Naive thymus-derived CD4-positive, alpha-beta T cell (primary cell): ENCODE results near the gene HLCS. TPM values are rescaled to one million over a fixed set of nuclear protein-coding genes. Genes with fewer than 3 reads are reported as not detected.

Experiments
- ATAC-seq: fragments of 150-1000 bp; cut with Tn5 transposase; 2 replicates; pipeline ENCODE4 v1.10.0; 2021; ENCODE audit warnings: mild to moderate bottlenecking, moderate library complexity
- CTCF ChIA-PET: fragments of 350-600 bp; sonication (Branson Sonifier 250); formaldehyde crosslinking; loops from one replicate; lab custom pipeline; 2021; ENCODE audit warnings: antibody characterized with exemption; lab: Charles Lee
- POLR2A ChIA-PET: fragments of 350-600 bp; sonication (Branson Sonifier 250); formaldehyde crosslinking; loops from one replicate; lab custom pipeline; 2021; ENCODE audit warnings: antibody characterized with exemption, inconsistent platforms; lab: Charles Lee
- DNase-seq, 9 donors: peaks; one replicate each; pipeline versions ENCODE4 v3.0.0 to v3.0.0-alpha.2; 2020 to 2022; ENCODE audit warnings: mixed read lengths in 1 of 9
- H3K27ac ChIP-seq: one replicate; pipeline ENCODE4 v1.7.0; 2013; ENCODE audit warnings: mild to moderate bottlenecking, low read depth, low read length, moderate library complexity
- H3K27me3 ChIP-seq, 2 donors: one replicate each; pipeline ENCODE4 v1.7.0; 2013; ENCODE audit warnings: low read length in 2 of 2, mild to moderate bottlenecking in 2 of 2, moderate library complexity in 2 of 2; ENCODE audit not compliant: control insufficient read depth in 2 of 2, insufficient read depth in 2 of 2
- H3K36me3 ChIP-seq, 3 experiments: 1 replicate in 2 of 3; 2 replicates in 1 of 3; pipeline ENCODE4 v1.7.0; 2013; ENCODE audit warnings: low read length in 3 of 3, mild to moderate bottlenecking in 3 of 3, moderate library complexity in 1 of 3; ENCODE audit not compliant: insufficient read depth in 3 of 3, control insufficient read depth in 2 of 3
- H3K4me1 ChIP-seq, 2 donors: one replicate each; pipeline ENCODE4 v1.7.0; 2013; ENCODE audit warnings: low read length in 2 of 2, mild to moderate bottlenecking in 2 of 2, moderate library complexity in 1 of 2; ENCODE audit not compliant: control insufficient read depth in 2 of 2, insufficient read depth in 2 of 2
- H3K4me3 ChIP-seq: 2 replicates; pipeline ENCODE4 v1.7.0; 2013; ENCODE audit warnings: mild to moderate bottlenecking, low read length
- H3K9me3 ChIP-seq, 3 experiments: 1 replicate in 2 of 3; 2 replicates in 1 of 3; pipeline ENCODE4 v1.7.0; 2013; ENCODE audit warnings: low read length in 3 of 3; ENCODE audit not compliant: control insufficient read depth in 2 of 3
- H3K27ac Mint-ChIP-seq, 9 donors: one replicate each; pipeline ENCODE4 v1.8.0; 2020 to 2022; ENCODE audit warnings: mixed read lengths in 9 of 9, mild to moderate bottlenecking in 8 of 9, moderate library complexity in 5 of 9, inconsistent platforms in 2 of 9
- H3K27me3 Mint-ChIP-seq, 5 donors: one replicate each; pipeline ENCODE4 v1.8.0; 2021 to 2022; ENCODE audit warnings: mixed read lengths in 5 of 5, mild to moderate bottlenecking in 1 of 5
- H3K36me3 Mint-ChIP-seq, 5 donors: one replicate each; pipeline ENCODE4 v1.8.0; 2020 to 2022; ENCODE audit warnings: mixed read lengths in 5 of 5, mild to moderate bottlenecking in 3 of 5, inconsistent platforms in 1 of 5
- H3K4me1 Mint-ChIP-seq, 7 donors: one replicate each; pipeline ENCODE4 v1.8.0; 2020 to 2022; ENCODE audit warnings: mixed read lengths in 7 of 7, mild to moderate bottlenecking in 3 of 7, inconsistent platforms in 1 of 7
- H3K4me3 Mint-ChIP-seq, 10 donors: one replicate each; pipeline ENCODE4 v1.8.0; 2020 to 2022; ENCODE audit warnings: mild to moderate bottlenecking in 10 of 10, mixed read lengths in 10 of 10, moderate library complexity in 6 of 10, inconsistent platforms in 2 of 10
- H3K9me3 Mint-ChIP-seq, 11 donors: one replicate each; pipeline ENCODE4 v1.8.0; 2020 to 2022; ENCODE audit warnings: mixed read lengths in 11 of 11, mild to moderate bottlenecking in 4 of 11, inconsistent platforms in 1 of 11, moderate library complexity in 1 of 11
- intact Hi-C, 2 donors: fragments of 100-400 bp; cut with micrococcal nuclease; formaldehyde crosslinking; loops; one replicate each; pipeline ENCODE4 v1.15.1; 2023
- polyA plus RNA-seq, 2 donors: library from polyadenylated mRNA; unstranded; fragments of 300-500 nt; fragmentation: Illumina TruSeq; gene quantifications; one replicate each; pipeline ENCODE4 v1.2.3, GENCODE V29; 2021
- total RNA-seq, 6 experiments: library from RNA in 5 of 6; stranded (reverse) in 5 of 6; gene quantifications; 1 replicate in 5 of 6; 2 replicates in 1 of 6; pipeline ENCODE4 v1.2.3 and lab custom pipeline; 2021 to 2026

HLCS gene
- total and polyA plus RNA-seq, 7 experiments from 2014 or later: 7.0 to 19.3 (median 9.0) TPM

DNA sequence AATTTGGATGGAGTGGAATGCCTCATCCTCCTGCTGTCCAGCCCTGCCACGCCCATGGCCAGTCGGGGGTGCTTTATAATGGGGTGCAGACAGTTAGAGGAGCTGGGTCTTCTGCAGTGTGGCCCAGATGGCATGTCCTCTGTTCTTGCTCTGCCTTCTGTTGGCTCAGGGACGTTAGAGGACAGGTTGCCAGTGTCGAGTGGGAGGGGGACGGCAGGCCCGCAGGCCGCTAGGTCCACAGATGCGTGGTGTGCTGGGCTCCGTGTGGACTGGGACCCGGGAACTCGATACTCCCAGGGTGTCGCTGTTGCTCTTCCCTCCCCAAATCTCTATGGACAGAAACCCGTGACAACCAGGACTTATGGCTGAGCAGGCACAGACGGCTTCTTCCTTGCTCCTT lies 234.3 kb downstream of the HLCS start:
- POLR2A ChIA-PET: no interaction called here
- Histone ChIP-seq H3K36me3 (no peaks in the 10 kb centered on the region), H3K27me3 (no peaks in the 10 kb centered on the region), H3K4me1 (no peaks in the 10 kb centered on the region), H3K4me3 (no peak overlapping the region), H3K27ac (no peak overlapping the region), H3K9me3 (no peaks in the 10 kb centered on the region)
- H3K36me3 Mint-ChIP-seq: peaks cover 0 to 3% (median 0%) of the 10 kb centered on the region in 5 donors
- H3K9me3 Mint-ChIP-seq: peaks cover 0 to 6% (median 0%) of the 10 kb centered on the region in 11 donors
- peaks cover 0 to 50% (median 26%) of the 10 kb centered on the region in 5 donors for H3K27me3 Mint-ChIP-seq
- ATAC-seq (no peak), DNase-seq (no peak)
- no peak overlapping the region for H3K4me3 Mint-ChIP-seq
- CTCF ChIA-PET: no interaction called here
- no peaks in the 10 kb centered on the region for H3K4me1 Mint-ChIP-seq
- no peak overlapping the region for H3K27ac Mint-ChIP-seq
- intact Hi-C loops: no loop called here

DNA sequence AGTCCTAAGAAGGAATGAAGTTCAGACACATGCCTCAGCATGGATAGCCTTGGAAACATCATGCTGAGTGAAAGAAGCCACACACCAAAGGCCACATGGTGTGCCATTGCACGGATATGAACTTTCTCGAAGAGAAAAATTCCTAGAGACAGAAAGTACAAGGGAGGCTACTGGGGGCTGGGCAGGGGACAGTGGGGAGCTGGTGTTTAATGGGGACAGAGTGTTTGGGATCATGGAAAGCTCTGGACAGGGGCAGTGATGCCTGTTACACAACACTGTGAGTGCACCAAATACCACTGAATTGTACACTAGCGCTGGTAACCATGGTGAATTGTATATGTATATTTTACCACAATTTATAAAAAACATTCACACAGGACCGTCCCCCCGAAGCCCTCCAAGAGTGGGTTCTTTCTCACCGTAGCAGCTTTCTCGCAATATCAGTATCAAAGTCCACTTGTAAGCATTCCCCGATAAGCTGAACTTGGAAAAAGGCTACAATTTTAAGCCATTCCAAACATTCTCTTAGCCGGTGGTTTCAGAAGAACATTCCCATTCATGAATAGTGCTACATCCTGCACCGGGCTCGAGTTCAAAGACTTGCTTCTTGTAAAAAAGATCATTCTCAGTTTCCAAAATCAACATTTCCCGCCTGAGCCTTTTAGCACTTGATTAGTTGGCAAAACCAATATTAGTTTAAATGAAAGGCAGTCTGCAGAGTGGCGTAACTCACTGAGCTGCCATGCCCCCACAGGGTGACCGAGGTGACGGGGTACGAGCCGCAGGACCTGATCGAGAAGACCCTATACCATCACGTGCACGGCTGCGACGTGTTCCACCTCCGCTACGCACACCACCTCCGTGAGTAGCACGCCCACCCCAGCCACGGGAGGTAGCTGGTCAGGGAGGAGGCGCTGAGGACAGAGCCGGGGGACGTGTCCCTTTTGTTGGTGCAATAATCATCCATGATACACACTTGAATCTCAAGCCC lies 235.9 kb downstream of the HLCS start:
- intact Hi-C loops: no loop called here
- Mint-ChIP-seq H3K4me3 (no peak overlapping the region), H3K4me1 (no peaks in the 10 kb centered on the region), H3K27ac (no peak overlapping the region), H3K9me3 (peaks cover 0 to 6% (median 0%) of the 10 kb centered on the region in 11 donors), H3K27me3 (peaks cover 0 to 33% (median 24%) of the 10 kb centered on the region in 5 donors), H3K36me3 (peaks cover 0 to 3% (median 0%) of the 10 kb centered on the region in 5 donors)
- Histone ChIP-seq H3K4me3 (no peak overlapping the region), H3K36me3 (no peaks in the 10 kb centered on the region), H3K27me3 (no peaks in the 10 kb centered on the region), H3K27ac (no peak overlapping the region), H3K9me3 (no peaks in the 10 kb centered on the region), H3K4me1 (no peaks in the 10 kb centered on the region)
- ChIA-PET POLR2A (no interaction called here), CTCF (interaction anchor here (0.6 kb wide), 1 partner anchor 1052 kb away, joined by 3 read pairs; no protein-coding TSS in a partner anchor)
- DNase-seq (no peak), ATAC-seq (no peak)

DNA sequence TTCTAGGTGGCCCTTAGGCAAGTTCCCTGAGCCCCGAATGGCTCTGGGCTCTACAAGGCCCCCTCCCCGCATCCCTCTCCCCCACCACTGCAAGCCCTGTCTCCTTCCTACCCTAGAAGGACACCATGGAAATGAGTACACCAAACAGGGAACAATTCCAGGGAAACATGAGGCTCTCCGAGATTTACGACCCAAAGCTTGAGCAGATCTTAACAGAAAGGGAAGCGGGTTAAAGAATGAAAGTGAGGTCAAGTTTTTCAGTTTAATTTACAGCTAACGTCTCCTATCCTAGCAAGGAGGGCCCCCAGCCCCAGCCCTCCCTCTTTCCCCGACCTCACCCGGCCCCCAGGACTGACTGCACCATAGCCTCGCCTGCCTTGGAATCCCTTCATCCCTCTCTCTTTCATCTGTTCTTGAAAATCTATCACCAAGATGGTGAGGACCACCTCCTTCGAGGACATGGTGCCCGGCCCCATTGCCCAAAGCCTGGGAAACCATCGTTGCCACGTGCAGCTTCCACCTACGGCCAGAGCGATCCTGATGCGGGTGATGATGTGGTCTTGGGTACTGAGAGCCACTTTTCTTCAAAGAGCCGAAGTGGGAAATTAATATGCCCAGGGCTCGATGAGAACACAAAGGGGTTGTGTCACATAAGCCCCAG lies 237.0 kb downstream of the HLCS start:
- Histone ChIP-seq H3K27ac (no peak overlapping the region), H3K9me3 (no peaks in the 10 kb centered on the region), H3K27me3 (no peaks in the 10 kb centered on the region), H3K4me3 (no peak overlapping the region), H3K36me3 (no peaks in the 10 kb centered on the region), H3K4me1 (no peaks in the 10 kb centered on the region)
- intact Hi-C loops: no loop called here
- Mint-ChIP-seq H3K36me3 (no peaks in the 10 kb centered on the region), H3K9me3 (peaks cover 0 to under 1% (median 0%) of the 10 kb centered on the region in 11 donors), H3K4me1 (no peaks in the 10 kb centered on the region), H3K27ac (no peak overlapping the region), H3K27me3 (peaks cover 0 to 30% (median 20%) of the 10 kb centered on the region in 5 donors), H3K4me3 (no peak overlapping the region)
- CTCF ChIA-PET: no interaction called here
- no peak for ATAC-seq
- no peak for DNase-seq
- POLR2A ChIA-PET: no interaction called here

DNA sequence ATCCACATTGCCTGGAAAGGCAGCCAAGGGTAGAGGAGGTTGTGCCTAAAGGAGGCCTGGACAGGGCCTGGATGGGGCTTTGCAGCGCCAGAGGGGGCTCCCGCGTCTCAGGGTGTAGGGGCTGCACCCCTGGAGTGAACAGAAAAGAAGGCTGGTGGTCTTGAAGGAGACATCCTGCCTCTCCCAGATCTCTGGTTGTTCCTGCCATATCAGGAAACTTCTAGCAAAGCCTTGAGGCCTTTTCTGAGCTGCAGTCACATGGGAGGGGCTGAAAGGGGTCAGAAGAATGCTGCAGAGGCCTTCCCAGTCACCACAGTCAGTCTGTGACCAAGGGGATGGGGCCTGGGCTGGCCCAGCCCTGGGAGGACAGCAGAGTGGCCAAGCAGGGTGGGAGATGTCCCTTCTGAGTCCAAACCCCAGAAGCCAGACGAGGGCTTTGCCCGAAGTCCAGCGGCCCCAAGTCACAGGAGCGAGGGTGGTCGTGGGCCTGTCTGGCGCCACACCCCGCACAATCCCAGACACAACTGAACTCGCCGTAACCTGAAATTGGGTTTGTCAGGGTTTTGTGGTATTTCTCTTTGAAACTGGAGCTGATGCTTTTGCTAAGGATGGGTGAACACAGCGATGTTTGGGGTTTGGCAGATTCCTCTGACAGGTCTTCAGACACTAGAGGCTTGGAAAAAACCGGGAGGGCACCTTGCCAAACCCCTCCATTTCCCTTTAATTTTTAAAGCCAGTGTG lies 237.9 kb downstream of the HLCS start:
- CTCF ChIA-PET: no interaction called here
- Histone ChIP-seq H3K4me1 (no peaks in the 10 kb centered on the region), H3K27ac (no peak overlapping the region), H3K4me3 (no peak overlapping the region), H3K9me3 (no peaks in the 10 kb centered on the region), H3K27me3 (no peaks in the 10 kb centered on the region), H3K36me3 (no peaks in the 10 kb centered on the region)
- peaks cover 0 to 30% (median 19%) of the 10 kb centered on the region in 5 donors for H3K27me3 Mint-ChIP-seq
- POLR2A ChIA-PET: no interaction called here
- DNase-seq (no peak), ATAC-seq (no peak)
- H3K4me3 Mint-ChIP-seq: no peak overlapping the region
- no peaks in the 10 kb centered on the region for H3K36me3 Mint-ChIP-seq
- no peaks in the 10 kb centered on the region for H3K9me3 Mint-ChIP-seq
- no peak overlapping the region for H3K27ac Mint-ChIP-seq
- intact Hi-C loops: no loop called here
- H3K4me1 Mint-ChIP-seq: no peaks in the 10 kb centered on the region

DNA sequence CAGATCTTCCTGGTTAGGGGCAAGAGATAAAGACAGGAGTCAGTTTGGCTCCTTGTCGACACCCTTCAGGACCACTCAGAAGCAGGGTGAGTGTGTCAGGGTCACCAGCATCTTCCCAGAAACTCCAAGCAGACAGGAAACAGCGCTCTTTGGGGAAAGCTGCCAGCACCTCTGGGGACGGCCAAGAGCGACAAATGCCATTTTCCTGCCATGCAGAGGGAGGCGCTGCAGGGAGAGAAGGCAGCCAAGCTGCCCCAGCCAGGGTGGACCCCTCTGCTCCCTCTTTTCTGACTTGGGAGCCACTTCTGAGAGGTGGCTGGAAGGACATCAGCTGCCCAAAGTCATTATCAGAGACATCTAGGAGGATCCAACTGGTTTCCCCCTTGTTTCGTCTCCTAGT lies 238.6 kb downstream of the HLCS start:
- Histone ChIP-seq H3K4me3 (no peak overlapping the region), H3K27me3 (no peaks in the 10 kb centered on the region), H3K9me3 (no peaks in the 10 kb centered on the region), H3K27ac (no peak overlapping the region), H3K36me3 (no peaks in the 10 kb centered on the region), H3K4me1 (no peaks in the 10 kb centered on the region)
- ChIA-PET CTCF (no interaction called here), POLR2A (no interaction called here)
- DNase-seq (no peak), ATAC-seq (no peak)
- intact Hi-C loops: no loop called here
- H3K4me3 Mint-ChIP-seq: no peak overlapping the region
- no peak overlapping the region for H3K27ac Mint-ChIP-seq
- no peaks in the 10 kb centered on the region for H3K4me1 Mint-ChIP-seq
- H3K36me3 Mint-ChIP-seq: no peaks in the 10 kb centered on the region
- peaks cover 0 to 29% (median 20%) of the 10 kb centered on the region in 5 donors for H3K27me3 Mint-ChIP-seq
- no peaks in the 10 kb centered on the region for H3K9me3 Mint-ChIP-seq

DNA sequence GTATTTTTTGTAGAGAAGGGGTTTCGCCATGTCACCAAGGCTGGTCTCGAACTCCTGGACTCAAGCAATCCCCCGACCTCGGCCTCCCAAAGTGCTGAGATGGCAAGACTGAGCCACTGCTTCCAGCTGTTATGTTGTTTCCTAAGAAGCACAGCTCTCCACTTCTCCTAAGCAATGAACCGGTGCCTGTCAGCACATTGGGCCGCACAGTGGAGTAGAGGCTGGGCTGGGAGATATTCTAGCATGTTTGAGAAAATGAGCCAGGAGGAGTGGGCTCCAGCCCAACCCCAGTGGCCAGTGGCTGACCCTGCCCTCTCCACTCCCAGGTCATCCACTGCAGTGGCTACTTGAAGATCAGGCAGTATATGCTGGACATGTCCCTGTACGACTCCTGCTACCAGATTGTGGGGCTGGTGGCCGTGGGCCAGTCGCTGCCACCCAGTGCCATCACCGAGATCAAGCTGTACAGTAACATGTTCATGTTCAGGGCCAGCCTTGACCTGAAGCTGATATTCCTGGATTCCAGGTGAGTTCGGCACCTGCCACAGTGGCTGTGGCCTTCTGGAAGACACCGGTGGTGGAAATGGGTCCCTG lies 240.6 kb downstream of the HLCS start:
- H3K27me3 ChIP-seq: no peaks in the 10 kb centered on the region
- DNase-seq: no peak
- ChIA-PET POLR2A (no interaction called here), CTCF (no interaction called here)
- no peaks in the 10 kb centered on the region for H3K9me3 Mint-ChIP-seq
- H3K27ac ChIP-seq: no peak overlapping the region
- intact Hi-C loops: no loop called here
- H3K9me3 ChIP-seq: no peaks in the 10 kb centered on the region
- H3K4me1 ChIP-seq: no peaks in the 10 kb centered on the region
- H3K4me3 Mint-ChIP-seq: no peak overlapping the region
- no peaks in the 10 kb centered on the region for H3K4me1 Mint-ChIP-seq
- ATAC-seq: no peak
- no peak overlapping the region for H3K27ac Mint-ChIP-seq
- H3K4me3 ChIP-seq: no peak overlapping the region
- no peaks in the 10 kb centered on the region for H3K36me3 ChIP-seq
- no peaks in the 10 kb centered on the region for H3K36me3 Mint-ChIP-seq
- peaks cover 2 to 35% (median 21%) of the 10 kb centered on the region in 5 donors for H3K27me3 Mint-ChIP-seq
